AG09319 (cell line): ENCODE measurements around the gene GABRB3.

Experiments
- DNase-seq: peaks from one replicate; pipeline ENCODE4 v3.0.0-alpha.2; 2010; ENCODE audit warnings: low read depth; ENCODE audit errors: extremely low read depth
- TF ChIP-seq, protein P1 (sequence below): IDR thresholded peaks from 2 replicates; pipeline ENCODE4 v1.5.1; 2011; ENCODE audit warnings: low read depth, mild to moderate bottlenecking, inconsistent platforms, low read length, moderate library complexity

GABRB3 gene

DNA sequence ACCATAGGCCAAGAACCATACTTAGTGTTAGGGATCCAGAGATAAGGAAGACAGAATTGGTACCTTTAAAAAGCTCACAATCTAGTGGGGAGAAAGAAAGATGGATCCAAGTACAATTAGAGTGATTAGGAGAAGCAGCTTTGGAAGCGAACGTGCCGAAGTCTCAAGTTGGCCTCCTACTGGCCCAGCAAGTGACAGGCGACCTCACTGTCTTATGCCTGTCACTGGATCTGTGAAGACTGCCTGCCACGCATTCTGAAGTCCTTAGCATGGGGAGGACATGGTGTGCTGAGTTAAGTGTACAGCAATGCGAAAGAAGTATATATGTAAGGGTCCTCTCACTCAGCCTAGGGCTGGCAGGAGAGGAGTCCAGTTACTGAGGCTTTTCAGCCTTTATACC, 141.0 kb downstream of the GABRB3 start:
- no peak for DNase-seq
- TF ChIP-seq, protein P1, sequence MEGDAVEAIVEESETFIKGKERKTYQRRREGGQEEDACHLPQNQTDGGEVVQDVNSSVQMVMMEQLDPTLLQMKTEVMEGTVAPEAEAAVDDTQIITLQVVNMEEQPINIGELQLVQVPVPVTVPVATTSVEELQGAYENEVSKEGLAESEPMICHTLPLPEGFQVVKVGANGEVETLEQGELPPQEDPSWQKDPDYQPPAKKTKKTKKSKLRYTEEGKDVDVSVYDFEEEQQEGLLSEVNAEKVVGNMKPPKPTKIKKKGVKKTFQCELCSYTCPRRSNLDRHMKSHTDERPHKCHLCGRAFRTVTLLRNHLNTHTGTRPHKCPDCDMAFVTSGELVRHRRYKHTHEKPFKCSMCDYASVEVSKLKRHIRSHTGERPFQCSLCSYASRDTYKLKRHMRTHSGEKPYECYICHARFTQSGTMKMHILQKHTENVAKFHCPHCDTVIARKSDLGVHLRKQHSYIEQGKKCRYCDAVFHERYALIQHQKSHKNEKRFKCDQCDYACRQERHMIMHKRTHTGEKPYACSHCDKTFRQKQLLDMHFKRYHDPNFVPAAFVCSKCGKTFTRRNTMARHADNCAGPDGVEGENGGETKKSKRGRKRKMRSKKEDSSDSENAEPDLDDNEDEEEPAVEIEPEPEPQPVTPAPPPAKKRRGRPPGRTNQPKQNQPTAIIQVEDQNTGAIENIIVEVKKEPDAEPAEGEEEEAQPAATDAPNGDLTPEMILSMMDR, result no peak

DNA sequence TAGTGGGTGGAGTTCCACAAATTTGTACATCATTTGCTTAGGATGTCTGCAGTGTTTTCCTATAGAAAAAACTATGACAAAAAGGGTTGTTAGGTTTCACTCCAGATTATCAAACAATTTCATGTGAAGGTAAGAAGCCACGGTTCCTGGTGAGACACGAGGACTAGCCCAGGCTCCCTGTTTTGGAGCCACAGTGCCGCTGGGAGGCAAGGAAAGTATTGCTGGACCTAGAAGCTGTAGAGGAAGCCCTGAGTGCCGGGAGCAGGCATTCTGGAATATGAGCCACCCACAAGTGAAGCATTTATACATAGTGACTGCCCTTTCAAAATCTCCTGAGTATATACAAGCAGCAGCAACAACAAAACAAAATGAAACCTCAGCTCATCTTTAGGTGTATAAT, 142.0 kb downstream of the GABRB3 start:
- TF ChIP-seq, protein P1, result no peak
- no peak for DNase-seq

DNA sequence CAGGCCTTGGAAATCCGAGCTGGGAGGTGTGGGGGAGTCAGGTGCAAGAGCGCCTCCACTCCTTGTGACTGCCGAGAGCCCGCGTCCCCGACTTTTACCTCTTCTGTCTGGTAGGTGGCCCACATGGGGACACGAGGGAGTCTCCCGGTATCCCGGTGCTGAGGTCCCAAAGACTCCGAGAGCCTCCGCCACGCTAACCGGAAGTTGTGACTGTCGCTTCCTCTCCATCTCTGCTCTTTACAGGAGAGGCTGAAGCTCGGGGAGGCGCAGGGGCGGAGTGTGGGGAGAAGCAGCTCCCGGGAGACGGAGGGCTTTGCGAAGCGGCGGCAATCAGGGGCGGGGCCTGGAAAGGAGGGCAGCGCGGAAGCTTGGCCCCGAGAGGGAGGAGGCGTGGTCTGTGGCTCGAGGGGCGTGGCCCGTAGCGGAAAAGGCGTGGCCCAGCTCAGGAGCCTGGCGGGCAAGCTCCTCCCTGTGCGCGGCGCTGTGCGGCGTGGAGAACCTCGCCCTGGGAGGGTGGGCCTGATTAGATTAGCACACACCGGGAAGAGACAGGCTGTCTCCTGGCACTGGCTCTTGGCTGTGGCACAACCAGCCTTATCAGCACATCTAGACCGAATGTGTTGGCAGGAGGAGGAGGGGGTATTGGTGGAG, 143.9 kb downstream of the GABRB3 start:
- TF ChIP-seq, protein P1, result no peak
- DNase-seq, result peak; percentile 14

DNA sequence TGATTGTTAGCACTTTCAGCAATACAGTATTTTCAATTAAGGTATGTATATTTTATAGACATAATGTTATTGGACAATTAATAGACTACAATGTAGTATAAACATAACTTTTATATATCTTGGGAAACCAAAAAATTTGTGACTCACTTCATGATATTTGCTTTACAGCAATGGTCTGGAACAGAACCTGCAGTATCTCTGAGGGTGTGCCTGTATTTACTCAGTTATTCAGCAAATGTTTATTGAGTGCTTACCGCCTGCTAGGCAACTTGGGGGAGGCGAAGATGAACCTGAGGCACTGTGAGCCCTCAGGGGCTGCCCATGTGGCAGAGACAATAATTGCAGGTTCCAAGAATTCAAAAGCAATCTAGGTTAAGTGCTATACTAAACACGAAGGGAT, 144.8 kb downstream of the GABRB3 start:
- TF ChIP-seq, protein P1, result no peak
- no peak for DNase-seq

DNA sequence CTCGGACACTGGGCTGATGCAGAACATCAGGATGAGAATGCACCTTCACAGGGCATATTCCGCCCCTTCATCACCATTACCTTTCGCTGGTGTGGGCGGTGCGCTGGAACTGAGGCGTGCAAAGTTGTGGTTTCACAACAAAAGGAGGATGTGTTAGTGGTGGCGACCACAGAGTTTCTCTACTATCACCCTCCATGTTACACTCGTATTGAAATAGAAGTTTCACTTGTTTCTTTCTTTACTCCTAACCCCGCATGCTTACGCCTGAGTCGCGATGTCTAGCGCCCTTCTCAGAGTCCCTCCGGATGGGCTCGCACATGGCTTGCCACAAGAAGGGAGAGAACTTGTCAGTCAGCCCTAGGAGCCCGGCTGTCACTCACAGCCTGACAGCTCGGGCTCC, 148.7 kb downstream of the GABRB3 start:
- TF ChIP-seq, protein P1, result no peak
- DNase-seq, result no peak

DNA sequence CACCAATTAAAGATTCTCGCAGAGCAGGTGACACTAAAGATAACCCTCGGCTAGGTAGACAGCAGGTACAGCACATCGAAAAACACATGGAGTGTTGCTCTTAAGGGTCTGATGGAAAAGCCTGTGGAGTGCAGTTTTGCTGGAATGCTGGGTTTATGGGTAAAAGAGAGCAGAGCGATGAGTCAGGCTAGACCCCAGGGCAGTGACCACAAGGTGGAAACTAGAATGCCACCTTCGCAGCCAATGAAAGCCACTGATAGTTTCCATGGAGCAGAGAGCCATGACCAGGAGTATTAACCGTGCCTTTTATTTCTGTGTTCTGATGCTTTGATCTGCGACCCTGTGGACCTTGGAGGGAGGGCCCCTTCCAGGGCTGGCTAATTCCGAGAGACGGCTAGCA, 149.8 kb downstream of the GABRB3 start:
- no peak for DNase-seq
- TF ChIP-seq, protein P1, result no peak

DNA sequence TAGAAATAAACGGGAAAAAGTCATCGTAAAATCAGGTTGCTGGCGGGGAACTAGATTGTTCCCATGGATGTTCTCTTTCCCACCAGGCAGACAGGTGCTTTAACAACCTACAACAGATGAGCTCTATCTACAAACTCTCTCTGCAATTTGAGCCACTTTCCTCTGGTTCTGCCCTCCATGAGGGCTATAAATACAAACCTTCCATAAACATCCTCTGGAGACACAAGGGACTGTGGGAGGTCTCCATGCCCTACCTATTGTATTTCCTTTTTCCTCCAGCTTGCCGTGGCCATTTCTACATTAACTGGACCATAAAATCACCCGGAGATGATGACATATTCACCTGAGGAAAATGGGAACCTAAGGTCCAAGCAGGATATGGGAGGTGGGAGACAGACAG, 151.1 kb downstream of the GABRB3 start:
- DNase-seq, result no peak
- TF ChIP-seq, protein P1, result no peak
